Stimulated activated effector memory CD8-positive, alpha-beta T cell treated with anti-CD3 and anti-CD28 coated beads, Interleukin-12 subunit alpha, Interleukin-12 subunit beta, amount 100 ng/mL, for 72 hours (primary cell): ENCODE measurements around the gene SH3BP5.
A peak's percentile ranks its signal among the peaks of the same experiment; 100 is the strongest.
"Not testable (repeated sequence)": the region's sequence is repeated elsewhere in the genome, so short reads cannot be mapped to it uniquely, and the experiment has no call there.

Source experiments
- ATAC-seq: fragments of 150-1000 bp; cut with Tn5 transposase; 2 replicates; pipeline ENCODE4 v1.10.0; 2021
- DNase-seq, 2 donors: peaks; one replicate each; pipeline ENCODE4 v3.0.0; 2021 to 2022; ENCODE audit warnings: low spot score in 2 of 2
- H3K27ac Mint-ChIP-seq: one replicate; pipeline ENCODE4 v1.8.0; 2022; ENCODE audit warnings: mild to moderate bottlenecking, mixed read lengths
- H3K36me3 Mint-ChIP-seq: one replicate; pipeline ENCODE4 v1.8.0; 2022; ENCODE audit warnings: mild to moderate bottlenecking, mixed read lengths
- H3K4me1 Mint-ChIP-seq: one replicate; pipeline ENCODE4 v1.8.0; 2022; ENCODE audit warnings: mixed read lengths
- H3K4me3 Mint-ChIP-seq: one replicate; pipeline ENCODE4 v1.8.0; 2022; ENCODE audit warnings: mild to moderate bottlenecking, mixed read lengths
- H3K9me3 Mint-ChIP-seq: one replicate; pipeline ENCODE4 v1.8.0; 2022; ENCODE audit warnings: mixed read lengths

SH3BP5 gene

GRCh38 chr3:15355086-15355485 lies 22.7 kb upstream of the SH3BP5 start:
- peak overlapping the region; percentile 83 for H3K27ac Mint-ChIP-seq
- peaks cover 12% of the 10 kb centered on the region for H3K4me1 Mint-ChIP-seq
- no peaks in the 10 kb centered on the region for H3K9me3 Mint-ChIP-seq
- no peak overlapping the region for H3K4me3 Mint-ChIP-seq
- ATAC-seq (no peak), DNase-seq (no peak)
- H3K36me3 Mint-ChIP-seq, result no peaks in the 10 kb centered on the region

GRCh38 chr3:15354485-15354884 lies 22.1 kb upstream of the SH3BP5 start:
- no peak overlapping the region for H3K27ac Mint-ChIP-seq
- no peak overlapping the region for H3K4me3 Mint-ChIP-seq
- no peaks in the 10 kb centered on the region for H3K9me3 Mint-ChIP-seq
- peaks cover 12% of the 10 kb centered on the region for H3K4me1 Mint-ChIP-seq
- no peaks in the 10 kb centered on the region for H3K36me3 Mint-ChIP-seq
- DNase-seq (no peak), ATAC-seq (no peak)

GRCh38 chr3:15350141-15350540 lies 17.8 kb upstream of the SH3BP5 start:
- DNase-seq (no peak), ATAC-seq (no peak)
- Mint-ChIP-seq H3K4me1 (peaks cover 26% of the 10 kb centered on the region), H3K4me3 (no peak overlapping the region), H3K9me3 (no peaks in the 10 kb centered on the region), H3K36me3 (no peaks in the 10 kb centered on the region), H3K27ac (no peak overlapping the region)

GRCh38 chr3:15349438-15349837 lies 17.1 kb upstream of the SH3BP5 start:
- ATAC-seq, H3K27ac Mint-ChIP-seq, H3K4me3 Mint-ChIP-seq, H3K36me3 Mint-ChIP-seq, DNase-seq, H3K9me3 Mint-ChIP-seq: not testable (repeated sequence)
- peaks cover 30% of the 10 kb centered on the region for H3K4me1 Mint-ChIP-seq

- DNase-seq (no peak), ATAC-seq (no peak)
- Mint-ChIP-seq H3K4me3 (no peak overlapping the region), H3K36me3 (no peaks in the 10 kb centered on the region), H3K9me3 (no peaks in the 10 kb centered on the region), H3K4me1 (peaks cover 30% of the 10 kb centered on the region), H3K27ac (no peak overlapping the region)
These were observed 15.9 kb upstream of the SH3BP5 start for GRCh38 chr3:15348246-15348645.

GRCh38 chr3:15347737-15348110 lies 15.3 kb upstream of the SH3BP5 start:
- Mint-ChIP-seq H3K9me3 (no peaks in the 10 kb centered on the region), H3K4me1 (peaks cover 30% of the 10 kb centered on the region), H3K27ac (no peak overlapping the region), H3K36me3 (no peaks in the 10 kb centered on the region), H3K4me3 (no peak overlapping the region)
- ATAC-seq (no peak), DNase-seq (no peak)

- Mint-ChIP-seq H3K4me3 (no peak overlapping the region), H3K4me1 (peaks cover 30% of the 10 kb centered on the region), H3K9me3 (no peaks in the 10 kb centered on the region), H3K27ac (no peak overlapping the region), H3K36me3 (no peaks in the 10 kb centered on the region)
- ATAC-seq (no peak), DNase-seq (no peak)
These were observed 14.8 kb upstream of the SH3BP5 start for GRCh38 chr3:15347063-15347736.

- DNase-seq (no peak), ATAC-seq (no peak)
- H3K4me3 Mint-ChIP-seq, result no peak overlapping the region
- no peaks in the 10 kb centered on the region for H3K9me3 Mint-ChIP-seq
- peaks cover 30% of the 10 kb centered on the region for H3K4me1 Mint-ChIP-seq
- H3K36me3 Mint-ChIP-seq, result no peaks in the 10 kb centered on the region
- H3K27ac Mint-ChIP-seq, result no peak overlapping the region
These were observed 14.1 kb upstream of the SH3BP5 start for GRCh38 chr3:15346516-15346915.

- no peaks in the 10 kb centered on the region for H3K9me3 Mint-ChIP-seq
- no peaks in the 10 kb centered on the region for H3K36me3 Mint-ChIP-seq
- no peak overlapping the region for H3K27ac Mint-ChIP-seq
- DNase-seq, result no peak
- peaks cover 37% of the 10 kb centered on the region for H3K4me1 Mint-ChIP-seq
- ATAC-seq, result peak; percentile 47
- no peak overlapping the region for H3K4me3 Mint-ChIP-seq
These were observed 13.3 kb upstream of the SH3BP5 start for GRCh38 chr3:15345608-15346137.

- Mint-ChIP-seq H3K4me1 (peaks cover 37% of the 10 kb centered on the region), H3K36me3 (no peaks in the 10 kb centered on the region), H3K27ac (no peak overlapping the region), H3K4me3 (no peak overlapping the region), H3K9me3 (no peaks in the 10 kb centered on the region)
- ATAC-seq, result peak; percentile 28
- no peak for DNase-seq
These were observed 12.8 kb upstream of the SH3BP5 start for GRCh38 chr3:15345066-15345607.

- H3K27ac Mint-ChIP-seq, result no peak overlapping the region
- H3K36me3 Mint-ChIP-seq, result no peaks in the 10 kb centered on the region
- no peak for ATAC-seq
- no peak overlapping the region for H3K4me3 Mint-ChIP-seq
- H3K4me1 Mint-ChIP-seq, result peaks cover 31% of the 10 kb centered on the region
- no peak for DNase-seq
- H3K9me3 Mint-ChIP-seq, result no peaks in the 10 kb centered on the region
These were observed 10.6 kb upstream of the SH3BP5 start for GRCh38 chr3:15342945-15343344.

GRCh38 chr3:15342246-15342645 lies 9.9 kb upstream of the SH3BP5 start:
- no peak overlapping the region for H3K27ac Mint-ChIP-seq
- no peak overlapping the region for H3K4me3 Mint-ChIP-seq
- ATAC-seq (no peak), DNase-seq (no peak)
- no peaks in the 10 kb centered on the region for H3K36me3 Mint-ChIP-seq
- H3K4me1 Mint-ChIP-seq, result peaks cover 24% of the 10 kb centered on the region
- no peaks in the 10 kb centered on the region for H3K9me3 Mint-ChIP-seq

GRCh38 chr3:15341030-15341726 lies 8.8 kb upstream of the SH3BP5 start:
- H3K27ac Mint-ChIP-seq, result no peak overlapping the region
- H3K9me3 Mint-ChIP-seq, result no peaks in the 10 kb centered on the region
- DNase-seq, result no peak
- H3K36me3 Mint-ChIP-seq, result no peaks in the 10 kb centered on the region
- H3K4me1 Mint-ChIP-seq, result peaks cover 17% of the 10 kb centered on the region
- ATAC-seq, result no peak
- H3K4me3 Mint-ChIP-seq, result no peak overlapping the region

- ATAC-seq (no peak), DNase-seq (no peak)
- Mint-ChIP-seq H3K27ac (no peak overlapping the region), H3K36me3 (no peaks in the 10 kb centered on the region), H3K4me1 (peaks cover 8% of the 10 kb centered on the region), H3K9me3 (no peaks in the 10 kb centered on the region), H3K4me3 (no peak overlapping the region)
These were observed 7.4 kb upstream of the SH3BP5 start for GRCh38 chr3:15339786-15340215.

GRCh38 chr3:15339001-15339400 lies 6.6 kb upstream of the SH3BP5 start:
- Mint-ChIP-seq H3K27ac (no peak overlapping the region), H3K4me3 (no peak overlapping the region), H3K36me3 (no peaks in the 10 kb centered on the region), H3K4me1 (peaks cover 7% of the 10 kb centered on the region), H3K9me3 (no peaks in the 10 kb centered on the region)
- DNase-seq, result no peak
- ATAC-seq, result no peak

- H3K27ac Mint-ChIP-seq, result no peak overlapping the region
- no peak for ATAC-seq
- no peaks in the 10 kb centered on the region for H3K36me3 Mint-ChIP-seq
These were observed 5.6 kb upstream of the SH3BP5 start for GRCh38 chr3:15337963-15338362.

More at GRCh38 chr3:15337963-15338362, 5.6 kb upstream of the SH3BP5 start:
- no peaks in the 10 kb centered on the region for H3K9me3 Mint-ChIP-seq
- DNase-seq, result no peak
- H3K4me3 Mint-ChIP-seq, result no peak overlapping the region
- peaks cover 10% of the 10 kb centered on the region for H3K4me1 Mint-ChIP-seq
